HG03520 (cell line): Measurements from ENCODE around the gene RAPSN.

Source experiments
- ATAC-seq: cut with Tn5 transposase; IDR thresholded peaks from one replicate; pipeline ENCODE4 v1.9.1; 2021; ENCODE audit warnings: mild to moderate bottlenecking, moderate library complexity; ENCODE audit not compliant: unreplicated experiment

RAPSN gene

DNA sequence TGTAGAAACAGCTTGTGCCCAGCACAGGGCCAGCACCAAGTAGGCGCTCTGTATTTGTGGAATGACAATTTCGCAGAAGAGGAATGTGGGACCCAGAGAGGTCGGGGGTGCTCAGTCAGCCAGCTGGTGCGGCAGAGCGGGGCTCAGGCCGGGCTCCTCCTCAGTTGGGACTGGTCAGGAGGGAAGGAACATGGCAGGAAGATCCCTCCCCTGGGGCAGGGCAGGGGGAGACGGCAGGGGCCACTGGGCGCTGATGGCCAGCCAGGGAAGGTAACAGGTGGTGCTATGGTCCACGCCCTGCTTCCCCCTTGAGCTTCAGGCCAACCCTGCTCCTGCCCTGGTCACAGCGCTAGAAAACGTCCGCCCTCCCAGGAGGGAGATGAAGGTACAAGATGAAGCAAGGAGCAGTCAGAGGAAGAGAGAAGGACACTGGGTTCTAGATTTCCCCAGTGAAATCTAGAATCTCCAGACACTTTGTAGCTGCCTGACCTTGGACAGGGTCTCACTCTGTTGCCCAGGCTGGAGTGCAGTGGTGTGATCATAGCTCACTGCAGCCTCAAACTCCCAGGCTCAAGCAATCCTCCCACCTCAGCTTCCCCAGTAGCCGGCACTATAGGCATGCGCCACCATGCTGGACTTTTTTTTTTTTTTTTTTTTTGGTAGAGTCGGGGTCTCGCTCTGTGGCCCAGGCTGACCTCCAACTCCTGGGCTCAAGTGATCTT, 57.1 kb downstream of the RAPSN start:
- ATAC-seq, result no peak

DNA sequence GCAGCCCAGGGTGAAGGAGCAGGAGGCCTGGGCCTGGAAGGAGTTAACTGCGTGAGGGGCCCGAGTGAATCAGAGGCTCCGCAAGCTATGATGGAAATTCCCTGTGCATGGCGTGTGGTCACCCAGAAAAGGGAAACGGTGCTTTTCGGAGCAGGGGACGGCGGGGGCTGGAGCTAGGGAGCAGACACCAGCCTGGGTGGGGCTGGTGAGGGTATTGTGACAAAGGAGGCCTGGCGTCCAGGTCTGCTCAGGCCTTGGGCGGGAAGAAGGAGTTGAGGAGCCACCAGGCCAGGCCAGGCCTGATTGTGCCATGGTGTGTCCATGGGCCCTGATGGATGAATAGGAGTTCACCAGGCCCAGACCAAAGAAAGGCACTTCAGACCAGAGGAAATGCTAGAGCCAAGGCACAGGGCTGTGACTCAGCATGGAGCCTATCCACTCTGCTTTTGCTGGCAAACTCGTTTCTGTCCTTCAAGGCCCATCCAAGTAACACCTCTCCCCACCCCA, 57.8 kb downstream of the RAPSN start:
- ATAC-seq, result peak; percentile 47

DNA sequence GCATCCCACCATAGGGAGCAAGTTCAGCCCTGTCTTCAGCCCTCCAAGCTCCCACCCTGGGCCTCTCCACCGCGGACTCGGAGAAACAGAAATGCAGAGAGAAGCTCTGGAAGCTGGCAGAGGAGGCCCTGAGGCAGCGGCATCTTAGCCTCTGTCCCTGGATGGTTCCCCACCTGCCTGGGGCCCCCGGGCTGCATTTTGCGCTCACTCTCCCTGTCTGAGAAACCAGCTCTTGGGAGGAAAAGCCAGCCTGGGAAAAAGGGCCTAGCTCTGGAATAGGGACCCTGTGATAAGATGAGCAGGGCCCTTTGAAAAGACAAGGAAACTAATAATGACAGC, 58.5 kb downstream of the RAPSN start:
- no peak for ATAC-seq

DNA sequence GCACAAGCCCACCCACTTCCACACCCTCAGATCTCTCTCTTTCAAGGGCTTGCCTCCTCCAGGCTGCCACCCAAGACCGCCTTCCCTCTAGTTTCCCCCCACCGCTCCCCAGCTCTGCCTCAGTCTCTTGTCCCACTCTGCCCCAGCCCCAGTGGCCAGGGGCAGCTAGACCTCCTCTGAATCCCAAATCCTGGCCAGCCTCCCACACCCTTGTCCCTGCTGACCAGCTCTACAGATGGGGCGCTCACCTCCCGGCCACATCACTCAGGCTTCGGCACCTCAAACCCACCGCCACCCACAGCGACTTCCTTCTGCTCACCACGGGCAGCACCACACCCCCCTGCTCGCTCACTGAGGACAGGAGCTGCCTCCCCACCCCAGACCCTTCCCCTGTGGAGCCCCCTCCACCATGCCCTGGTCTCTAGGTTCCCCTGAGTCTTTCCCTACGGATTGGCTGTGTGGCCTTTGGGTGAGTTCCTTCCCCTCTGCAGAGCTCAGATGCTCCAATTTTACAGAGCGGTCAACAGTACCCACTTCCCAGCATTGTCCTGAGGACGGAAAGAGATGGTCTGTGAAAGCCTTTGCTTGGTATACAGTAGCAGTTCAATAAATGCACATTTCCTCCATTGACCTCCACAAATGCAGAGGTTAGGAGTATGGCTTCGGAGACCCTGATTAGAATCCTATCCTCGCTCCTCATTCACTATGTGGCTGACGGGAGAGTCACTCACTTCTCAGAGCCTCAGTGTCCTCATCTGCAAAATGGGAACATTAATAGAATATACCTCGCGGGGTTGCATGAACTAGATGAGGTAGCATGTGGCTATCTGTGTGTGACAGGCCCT, 59.1 kb downstream of the RAPSN start:
- no peak for ATAC-seq

DNA sequence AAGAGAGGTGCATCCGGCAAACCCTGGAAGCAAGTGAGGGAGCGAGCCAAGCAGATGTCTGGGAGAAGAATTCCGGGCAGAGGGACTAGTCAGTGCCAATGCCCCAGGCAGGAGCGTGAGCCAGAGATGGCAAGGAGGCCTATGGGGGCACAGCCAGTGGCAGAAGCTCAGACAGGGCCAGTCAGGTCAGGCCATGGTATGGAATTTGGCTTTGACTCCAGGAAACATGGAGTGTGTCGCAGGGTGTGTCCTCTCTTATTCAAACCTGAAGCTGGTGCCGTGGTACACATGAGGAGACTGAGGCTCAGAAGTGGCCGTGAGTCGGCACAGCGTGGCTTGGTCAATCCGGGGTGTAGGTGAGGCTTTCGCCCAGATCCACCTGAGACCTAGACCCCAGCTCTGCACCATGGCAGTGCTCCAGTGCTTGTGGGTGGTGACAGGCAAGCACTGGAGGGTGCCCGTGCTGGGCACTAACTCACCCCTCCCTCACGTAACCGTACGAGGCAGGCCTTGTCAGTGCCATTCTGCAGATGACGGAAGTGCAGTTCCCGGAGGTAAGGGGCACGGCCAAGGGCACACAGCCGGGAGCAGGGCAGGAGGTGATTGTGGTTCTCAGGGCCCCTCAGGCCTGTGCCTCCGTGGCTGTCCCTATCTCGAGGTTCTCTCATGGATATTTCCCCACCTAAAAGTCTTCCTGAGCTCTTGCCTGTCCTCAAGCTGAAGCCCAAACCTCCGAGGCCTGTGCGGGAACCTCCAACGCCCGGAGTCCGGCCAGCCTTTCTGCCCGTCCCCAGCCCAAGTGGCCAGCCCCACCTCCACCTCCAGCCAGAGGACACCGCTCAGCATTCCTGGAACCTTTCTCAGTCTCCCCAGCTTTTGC, 60.0 kb downstream of the RAPSN start:
- no peak for ATAC-seq

- no peak for ATAC-seq
Observed at GRCh38 chr11:47387944-47388696, 60.8 kb downstream of the RAPSN start.
